Keratinocyte (primary cell): ENCODE measurements around the gene BTG2. TPM values are rescaled to one million over a fixed set of nuclear protein-coding genes. Genes with fewer than 3 reads are reported as not detected.

Experiments used
- DNase-seq: peaks from one replicate; pipeline ENCODE4 v3.0.0-alpha.2; 2011; ENCODE audit warnings: low read depth, missing footprints, low spot score
- FAIRE-seq: peaks from 2 replicates; lab custom pipeline; 2011; peaks lifted over from hg19 to GRCh38; lab: Jason Lieb, UNC
- H2AFZ ChIP-seq: 2 replicates; pipeline ENCODE4 v1.6.0; 2012; ENCODE audit warnings: low read length, control low read depth, inconsistent platforms; ENCODE audit not compliant: control insufficient read depth
- H3K27ac ChIP-seq: 2 replicates; pipeline ENCODE4 v1.5.1; 2011; ENCODE audit warnings: low read length; ENCODE audit not compliant: control insufficient read depth, insufficient read depth
- H3K27me3 ChIP-seq: 3 replicates; pipeline ENCODE4 v1.6.0; 2011; ENCODE audit warnings: low read length; ENCODE audit not compliant: control insufficient read depth, insufficient read depth; ENCODE audit errors: extremely low read depth
- H3K36me3 ChIP-seq, 2 experiments: 2 replicates in 1 of 2; 3 replicates in 1 of 2; pipeline ENCODE4 v1.5.1; 2011; ENCODE audit warnings: low read length in 2 of 2, mild to moderate bottlenecking in 1 of 2; ENCODE audit not compliant: control insufficient read depth in 2 of 2, insufficient read depth in 2 of 2; ENCODE audit errors: extremely low read depth in 1 of 2
- H3K4me1 ChIP-seq: 3 replicates; pipeline ENCODE4 v1.5.1; 2011; ENCODE audit warnings: low read length; ENCODE audit not compliant: control insufficient read depth, insufficient read depth; ENCODE audit errors: extremely low read depth
- H3K4me2 ChIP-seq: 3 replicates; pipeline ENCODE4 v1.6.0; 2011; ENCODE audit warnings: low read depth, low read length; ENCODE audit not compliant: control insufficient read depth, insufficient read depth; ENCODE audit errors: extremely low read depth
- H3K4me3 ChIP-seq, 3 experiments: fragments of 200-600 bp in 1 of 3; sonication (generic) in 1 of 3; 2 replicates in 2 of 3; 3 replicates in 1 of 3; pipeline ENCODE4 v1.5.1; 2011 to 2016; ENCODE audit warnings: low read length in 3 of 3, mild to moderate bottlenecking in 3 of 3, control low read depth in 2 of 3, inconsistent platforms in 1 of 3, low read depth in 1 of 3, mixed read lengths in 1 of 3, mixed run types in 1 of 3, moderate library complexity in 1 of 3; ENCODE audit not compliant: control insufficient read depth in 2 of 3, insufficient read depth in 2 of 3; ENCODE audit errors: extremely low read depth in 1 of 3
- H3K79me2 ChIP-seq: 2 replicates; pipeline ENCODE4 v1.6.0; 2012; ENCODE audit warnings: low read length; ENCODE audit not compliant: control insufficient read depth, insufficient read depth
- H3K9ac ChIP-seq: 3 replicates; pipeline ENCODE4 v1.6.0; 2011; ENCODE audit warnings: low read length; ENCODE audit not compliant: control insufficient read depth, insufficient read depth; ENCODE audit errors: extremely low read depth
- H3K9me1 ChIP-seq: 3 replicates; pipeline ENCODE4 v1.6.0; 2011; ENCODE audit warnings: low read length; ENCODE audit not compliant: control insufficient read depth, insufficient read depth; ENCODE audit errors: extremely low read depth
- H3K9me3 ChIP-seq: 2 replicates; pipeline ENCODE4 v1.5.1; 2012; ENCODE audit warnings: low read depth, low read length; ENCODE audit not compliant: control insufficient read depth
- H4K20me1 ChIP-seq: 3 replicates; pipeline ENCODE4 v1.6.0; 2011; ENCODE audit warnings: low read length; ENCODE audit not compliant: control insufficient read depth, insufficient read depth; ENCODE audit errors: extremely low read depth
- CTCF ChIP-seq, 3 experiments: IDR thresholded peaks in 1 of 3; conservative IDR thresholded peaks in 1 of 3; optimal IDR thresholded peaks in 1 of 3; 2 replicates in 2 of 3; 3 replicates in 1 of 3; pipeline versions ENCODE3 to v1.5.1; 2011; ENCODE audit warnings: low read length in 3 of 3, mild to moderate bottlenecking in 3 of 3, moderate library complexity in 2 of 3, control low read depth in 1 of 3, inconsistent platforms in 1 of 3; ENCODE audit not compliant: insufficient read depth in 2 of 3; ENCODE audit errors: extremely low read depth in 1 of 3
- EZH2 ChIP-seq: IDR thresholded peaks from one replicate; pipeline ENCODE4 v1.6.1; 2012; ENCODE audit warnings: inconsistent platforms, mild to moderate bottlenecking, low read length, moderate library complexity
- dilution Hi-C: fragments of 300-500 bp; cut with MboI; formaldehyde crosslinking; loops from one replicate; pipeline ENCODE4 v1.7.0; 2020; ENCODE audit warnings: low sequenced_read_pairs; ENCODE audit not compliant: extremely low pct_ligation_motif_present
- polyA plus RNA-seq, 5 experiments: library from polyadenylated mRNA; depleted of rRNA in 3 of 5; stranded (reverse) in 3 of 5; stranded (forward) in 1 of 5; unstranded in 1 of 5; fragments of >200 nt; gene quantifications; 1 replicate in 1 of 5; 2 replicates in 3 of 5; 3 replicates in 1 of 5; pipeline versions ENCODE4 v1.2.1 to v1.2.3, GENCODE V29; 2011 to 2012; ENCODE audit warnings: missing spikeins in 2 of 5, low read depth in 1 of 5, low replicate concordance in 1 of 5

The BTG2 gene
- polyA plus RNA-seq, 1 donor (not counting 4 experiments of a cell fraction or from before 2014, with no cell fraction given): 117 TPM

GRCh38 chr1:203275656-203276272, 29.6 kb upstream of the BTG2 start:
- FAIRE-seq (no peak), DNase-seq (no peak)
- no peak overlapping the region for H3K4me2 ChIP-seq
- no peaks in the 10 kb centered on the region for H3K79me2 ChIP-seq
- peaks cover 54% of the 10 kb centered on the region for H3K4me1 ChIP-seq
- no peaks in the 10 kb centered on the region for H3K36me3 ChIP-seq
- no peaks in the 10 kb centered on the region for H4K20me1 ChIP-seq
- no peak overlapping the region for H2AFZ ChIP-seq
- H3K27me3 ChIP-seq: no peaks in the 10 kb centered on the region
- dilution Hi-C loops: no loop called here
- TF ChIP-seq EZH2 (no peak), CTCF (optimal IDR thresholded peaks at IDR 0.05 in 1 of 3, IDR thresholded peaks at IDR 0.05 in 1 of 3, conservative IDR thresholded peaks at IDR 0.05 in 1 of 3; ENCODE audit: extremely low read depth in 1 of 3, insufficient read depth in 2 of 3, low read length in 3 of 3) (no peak)
- no peak overlapping the region for H3K4me3 ChIP-seq
- H3K9me3 ChIP-seq: no peaks in the 10 kb centered on the region
- H3K27ac ChIP-seq: no peak overlapping the region
- no peaks in the 10 kb centered on the region for H3K9me1 ChIP-seq
- no peak overlapping the region for H3K9ac ChIP-seq

- H3K9me3 ChIP-seq: no peaks in the 10 kb centered on the region
- H3K27ac ChIP-seq: no peak overlapping the region
- no peak overlapping the region for H3K9ac ChIP-seq
- no peaks in the 10 kb centered on the region for H3K79me2 ChIP-seq
- FAIRE-seq (no peak), DNase-seq (no peak)
- TF ChIP-seq EZH2 (no peak), CTCF (optimal IDR thresholded peaks at IDR 0.05 in 1 of 3, IDR thresholded peaks at IDR 0.05 in 1 of 3, conservative IDR thresholded peaks at IDR 0.05 in 1 of 3; ENCODE audit: extremely low read depth in 1 of 3, insufficient read depth in 2 of 3, low read length in 3 of 3) (no peak)
- no peak overlapping the region for H2AFZ ChIP-seq
- no peaks in the 10 kb centered on the region for H3K36me3 ChIP-seq
- H3K9me1 ChIP-seq: no peaks in the 10 kb centered on the region
- H3K4me1 ChIP-seq: peaks cover 60% of the 10 kb centered on the region
- H3K4me3 ChIP-seq: no peak overlapping the region
- H3K27me3 ChIP-seq: no peaks in the 10 kb centered on the region
- no peaks in the 10 kb centered on the region for H4K20me1 ChIP-seq
- dilution Hi-C loops: no loop called here
- H3K4me2 ChIP-seq: no peak overlapping the region
Observed at GRCh38 chr1:203276408-203276807, 28.9 kb upstream of the BTG2 start.
